ENCODE measurements around the gene DYNC1LI1.

DYNC1LI1 gene

GRCh38 chr3:32484436-32484835 is 86.2 kb downstream of the DYNC1LI1 start:
- no peak overlapping the region for H3K4me3 ChIP-seq (ENCODE audit: severe bottlenecking)
- no peaks in the 10 kb centered on the region for H3K4me1 ChIP-seq (ENCODE audit: insufficient read depth, poor library complexity, severe bottlenecking)
- H3K9me3 ChIP-seq (ENCODE audit: severe bottlenecking): no peaks in the 10 kb centered on the region
- H3K27ac ChIP-seq (ENCODE audit: poor library complexity, severe bottlenecking): no peak overlapping the region
- no peak for DNase-seq (ENCODE audit: low spot score)
- no peaks in the 10 kb centered on the region for H3K27me3 ChIP-seq (ENCODE audit: insufficient read depth, poor library complexity, severe bottlenecking)
- TF ChIP-seq CTCF (IDR thresholded peaks at IDR 0.05; ENCODE audit: poor library complexity, severe bottlenecking): no peak
- no peak for ATAC-seq (ENCODE audit: low read depth)
- peaks cover 35% of the 10 kb centered on the region for H3K36me3 ChIP-seq (ENCODE audit: low read depth)

- no peak for DNase-seq (ENCODE audit: low spot score)
- Histone ChIP-seq H3K9me3 (ENCODE audit: severe bottlenecking) (no peaks in the 10 kb centered on the region), H3K4me1 (ENCODE audit: insufficient read depth, poor library complexity, severe bottlenecking) (no peaks in the 10 kb centered on the region), H3K4me3 (ENCODE audit: severe bottlenecking) (no peak overlapping the region), H3K27me3 (ENCODE audit: insufficient read depth, poor library complexity, severe bottlenecking) (no peaks in the 10 kb centered on the region), H3K36me3 (ENCODE audit: low read depth) (peaks cover 34% of the 10 kb centered on the region), H3K27ac (ENCODE audit: poor library complexity, severe bottlenecking) (no peak overlapping the region)
- no peak for ATAC-seq (ENCODE audit: low read depth)
- no peak for TF ChIP-seq CTCF (IDR thresholded peaks at IDR 0.05; ENCODE audit: poor library complexity, severe bottlenecking)
These were observed 86.9 kb downstream of the DYNC1LI1 start for GRCh38 chr3:32483772-32484171.

GRCh38 chr3:32482693-32483092 is 88.0 kb downstream of the DYNC1LI1 start:
- ATAC-seq (ENCODE audit: low read depth) (no peak), DNase-seq (ENCODE audit: low spot score) (no peak)
- no peaks in the 10 kb centered on the region for H3K27me3 ChIP-seq (ENCODE audit: insufficient read depth, poor library complexity, severe bottlenecking)
- H3K4me3 ChIP-seq (ENCODE audit: severe bottlenecking): no peak overlapping the region
- H3K4me1 ChIP-seq (ENCODE audit: insufficient read depth, poor library complexity, severe bottlenecking): no peaks in the 10 kb centered on the region
- TF ChIP-seq CTCF (IDR thresholded peaks at IDR 0.05; ENCODE audit: poor library complexity, severe bottlenecking): no peak
- H3K27ac ChIP-seq (ENCODE audit: poor library complexity, severe bottlenecking): no peak overlapping the region
- H3K36me3 ChIP-seq (ENCODE audit: low read depth): peaks cover 33% of the 10 kb centered on the region
- no peaks in the 10 kb centered on the region for H3K9me3 ChIP-seq (ENCODE audit: severe bottlenecking)

GRCh38 chr3:32481791-32482631 is 88.6 kb downstream of the DYNC1LI1 start:
- DNase-seq (ENCODE audit: low spot score): no peak
- Histone ChIP-seq H3K27ac (ENCODE audit: poor library complexity, severe bottlenecking) (no peak overlapping the region), H3K4me1 (ENCODE audit: insufficient read depth, poor library complexity, severe bottlenecking) (no peaks in the 10 kb centered on the region), H3K4me3 (ENCODE audit: severe bottlenecking) (no peak overlapping the region), H3K9me3 (ENCODE audit: severe bottlenecking) (no peaks in the 10 kb centered on the region), H3K27me3 (ENCODE audit: insufficient read depth, poor library complexity, severe bottlenecking) (no peaks in the 10 kb centered on the region), H3K36me3 (ENCODE audit: low read depth) (peaks cover 30% of the 10 kb centered on the region)
- TF ChIP-seq CTCF (IDR thresholded peaks at IDR 0.05; ENCODE audit: poor library complexity, severe bottlenecking): no peak
- no peak for ATAC-seq (ENCODE audit: low read depth)

GRCh38 chr3:32480604-32481003 is 90.1 kb downstream of the DYNC1LI1 start:
- no peaks in the 10 kb centered on the region for H3K4me1 ChIP-seq (ENCODE audit: insufficient read depth, poor library complexity, severe bottlenecking)
- H3K27ac ChIP-seq (ENCODE audit: poor library complexity, severe bottlenecking): no peak overlapping the region
- H3K36me3 ChIP-seq (ENCODE audit: low read depth): peaks cover 28% of the 10 kb centered on the region
- no peak overlapping the region for H3K4me3 ChIP-seq (ENCODE audit: severe bottlenecking)
- no peak for ATAC-seq (ENCODE audit: low read depth)
- no peak for DNase-seq (ENCODE audit: low spot score)
- no peaks in the 10 kb centered on the region for H3K9me3 ChIP-seq (ENCODE audit: severe bottlenecking)
- H3K27me3 ChIP-seq (ENCODE audit: insufficient read depth, poor library complexity, severe bottlenecking): no peaks in the 10 kb centered on the region
- no peak for TF ChIP-seq CTCF (IDR thresholded peaks at IDR 0.05; ENCODE audit: poor library complexity, severe bottlenecking)

Data from RWPE2 (cell line).